Measurements from ENCODE around the gene TBC1D9.

DNA sequence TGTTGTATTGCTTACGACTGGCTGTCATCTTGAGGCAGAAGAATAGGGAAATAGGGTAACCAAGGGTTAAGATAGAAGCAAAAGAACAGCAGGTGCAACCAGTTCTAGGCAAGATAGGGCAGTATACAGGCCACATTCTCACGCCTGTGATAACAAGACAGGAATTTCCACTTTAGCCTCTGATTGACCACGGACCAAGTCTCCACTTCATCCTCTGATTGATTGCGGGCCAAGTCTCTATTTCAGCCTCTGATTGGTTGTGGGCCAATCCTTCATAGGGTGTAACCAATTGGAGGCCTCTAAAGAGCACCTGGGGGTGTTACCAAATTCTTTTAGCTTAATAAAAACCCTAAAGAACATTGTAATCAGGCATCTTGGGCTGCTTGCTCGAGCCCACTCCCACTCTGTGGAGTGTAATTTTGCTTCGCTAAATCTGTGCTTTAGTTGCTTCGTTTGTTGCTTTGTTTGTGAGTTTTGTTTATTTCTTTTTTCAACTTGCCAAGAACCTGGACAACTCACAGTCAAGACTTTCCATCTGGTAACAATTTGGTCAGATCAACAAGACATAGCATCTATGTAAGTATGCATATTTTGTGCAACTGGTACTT lies 8.7 kb upstream of the TBC1D9 start:
- TF ChIP-seq POLR2AphosphoS5 (IDR thresholded peaks at IDR 0.05; ENCODE audit: low read depth, low read length) (no peak), CTCF (IDR thresholded peaks at IDR 0.05) (no peak), SIN3A (IDR thresholded peaks at IDR 0.05; ENCODE audit: borderline replicate concordance, insufficient read depth, low read depth, low read length) (no peak), TCF7L2 (IDR thresholded peaks at IDR 0.05; ENCODE audit: low read depth, low read length) (no peak)
